Prostate gland (tissue), 2 donors: ENCODE measurements around the gene ARAP3.

Source experiments
- CTCF ChIP-seq, 4 experiments: fragments of 200-600 bp in 2 of 4; fragments of 450-650 bp in 2 of 4; sonication (generic) in 2 of 4; IDR thresholded peaks; 1 replicate in 3 of 4; 2 replicates in 1 of 4; pipeline ENCODE4 v1.5.1; 2016 to 2019; ENCODE audit warnings: antibody characterized with exemption in 4 of 4, mild to moderate bottlenecking in 2 of 4, moderate library complexity in 2 of 4
- POLR2A ChIP-seq: fragments of 450-650 bp; IDR thresholded peaks from one replicate; pipeline ENCODE4 v1.6.1; 2016; ENCODE audit warnings: antibody characterized with exemption, mild to moderate bottlenecking

GRCh38 chr5:141681295-141681694 is 735 bp downstream of the ARAP3 start:
- no peak for TF ChIP-seq CTCF (IDR thresholded peaks at IDR 0.05)
- TF ChIP-seq POLR2A: no peak
